Gastroesophageal sphincter (tissue), 4 donors: ENCODE data around the gene PCK1. TPM values are rescaled to one million over a fixed set of nuclear protein-coding genes. Genes with fewer than 3 reads are reported as not detected.

Experiments
- ATAC-seq: fragments of 150-250 bp; one replicate; pipeline ENCODE4 v1.9.1; 2016; ENCODE audit warnings: mild to moderate bottlenecking, moderate library complexity
- H3K27ac ChIP-seq, 4 donors: fragments of 200-600 bp; sonication (generic) in 3 of 4; 1 replicate in 3 of 4; 2 replicates in 1 of 4; pipeline ENCODE4 v1.5.1; 2016 to 2019
- H3K27me3 ChIP-seq: fragments of 200-600 bp; sonication (generic); one replicate; pipeline ENCODE4 v1.5.1; 2019
- H3K36me3 ChIP-seq, 2 donors: fragments of 200-600 bp; sonication (generic); one replicate each; pipeline ENCODE4 v1.5.1; 2019; ENCODE audit warnings: control low read depth in 1 of 2
- H3K4me1 ChIP-seq, 3 donors: fragments of 200-600 bp; sonication (generic); 1 replicate in 2 of 3; 2 replicates in 1 of 3; pipeline ENCODE4 v1.5.1; 2016 to 2019; ENCODE audit warnings: control low read depth in 2 of 3
- H3K4me3 ChIP-seq, 2 donors: fragments of 200-600 bp; sonication (generic); one replicate each; pipeline ENCODE4 v1.5.1; 2019; ENCODE audit warnings: mild to moderate bottlenecking in 1 of 2, moderate library complexity in 1 of 2
- H3K9me3 ChIP-seq, 3 donors: fragments of 200-600 bp; sonication (generic); one replicate each; pipeline ENCODE4 v1.5.1; 2017 to 2019; ENCODE audit warnings: control low read depth in 2 of 3
- EP300 ChIP-seq: sonication (generic); formaldehyde crosslinking; IDR thresholded peaks from one replicate; pipeline ENCODE4 v1.6.1; 2017; ENCODE audit warnings: antibody characterized with exemption, mild to moderate bottlenecking
- POLR2A ChIP-seq, 2 donors: fragments of 450-650 bp; IDR thresholded peaks; one replicate each; pipeline ENCODE4 v1.6.1; 2017; ENCODE audit warnings: antibody characterized with exemption in 2 of 2, mild to moderate bottlenecking in 2 of 2, moderate library complexity in 1 of 2
- POLR2AphosphoS5 ChIP-seq: sonication (generic); formaldehyde crosslinking; IDR thresholded peaks from one replicate; pipeline ENCODE4 v1.6.1; 2017; ENCODE audit warnings: antibody characterized with exemption
- WGBS, 2 donors: methylation state at CpG; one replicate each; pipeline ENCODE4 v1.1.5; 2018; ENCODE audit warnings: low coverage in 1 of 2; 5-methylcytosine and 5-hydroxymethylcytosine counted together
- total RNA-seq, 4 donors: library from RNA; depleted of rRNA; stranded (reverse); fragments of >200 nt; gene quantifications; one replicate each; pipeline ENCODE4 v1.1.0, GENCODE V29; 2016
- TF ChIP-seq, protein P1 (sequence below), 4 experiments: fragments of 200-600 bp in 2 of 4; fragments of 450-650 bp in 2 of 4; sonication (generic) in 1 of 4; IDR thresholded peaks; one replicate each; pipeline ENCODE4 v1.5.1; 2017 to 2019; ENCODE audit warnings: antibody characterized with exemption in 4 of 4, mild to moderate bottlenecking in 2 of 4, moderate library complexity in 2 of 4

The PCK1 gene
- total RNA-seq, 4 donors from 2014 or later: 0.15 to 3.2 (median 0.23) TPM

DNA sequence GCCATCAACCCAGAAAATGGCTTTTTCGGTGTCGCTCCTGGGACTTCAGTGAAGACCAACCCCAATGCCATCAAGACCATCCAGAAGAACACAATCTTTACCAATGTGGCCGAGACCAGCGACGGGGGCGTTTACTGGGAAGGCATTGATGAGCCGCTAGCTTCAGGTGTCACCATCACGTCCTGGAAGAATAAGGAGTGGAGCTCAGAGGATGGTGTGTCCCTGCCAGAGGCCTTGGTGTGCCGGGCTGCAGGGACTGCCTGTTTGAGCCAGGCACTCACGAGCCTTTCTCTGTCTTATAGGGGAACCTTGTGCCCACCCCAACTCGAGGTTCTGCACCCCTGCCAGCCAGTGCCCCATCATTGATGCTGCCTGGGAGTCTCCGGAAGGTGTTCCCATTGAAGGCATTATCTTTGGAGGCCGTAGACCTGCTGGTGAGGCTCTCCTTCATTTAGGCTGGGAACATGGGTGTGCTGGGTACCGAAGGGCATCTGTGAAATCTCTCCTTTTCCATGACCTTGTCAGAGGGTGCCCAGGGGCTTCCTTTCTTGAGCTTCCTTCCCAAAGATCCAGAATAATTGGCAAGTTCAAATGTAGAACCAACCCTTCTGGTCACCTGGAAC, 3.4 kb downstream of the PCK1 start:
- peaks cover 0 to 7% (median 0%) of the 10 kb centered on the region in 3 donors for H3K4me1 ChIP-seq
- no peaks in the 10 kb centered on the region for H3K36me3 ChIP-seq
- H3K9me3 ChIP-seq: no peaks in the 10 kb centered on the region
- 93 to 100% methylated on average over 3 to 4 of the region's 14 CpGs for WGBS, 2 donors
- no peak overlapping the region for H3K27ac ChIP-seq
- no peak for ATAC-seq
- TF ChIP-seq POLR2AphosphoS5 (no peak), POLR2A (IDR thresholded peaks at IDR 0.05) (no peak), EP300 (no peak)
- TF ChIP-seq, protein P1, sequence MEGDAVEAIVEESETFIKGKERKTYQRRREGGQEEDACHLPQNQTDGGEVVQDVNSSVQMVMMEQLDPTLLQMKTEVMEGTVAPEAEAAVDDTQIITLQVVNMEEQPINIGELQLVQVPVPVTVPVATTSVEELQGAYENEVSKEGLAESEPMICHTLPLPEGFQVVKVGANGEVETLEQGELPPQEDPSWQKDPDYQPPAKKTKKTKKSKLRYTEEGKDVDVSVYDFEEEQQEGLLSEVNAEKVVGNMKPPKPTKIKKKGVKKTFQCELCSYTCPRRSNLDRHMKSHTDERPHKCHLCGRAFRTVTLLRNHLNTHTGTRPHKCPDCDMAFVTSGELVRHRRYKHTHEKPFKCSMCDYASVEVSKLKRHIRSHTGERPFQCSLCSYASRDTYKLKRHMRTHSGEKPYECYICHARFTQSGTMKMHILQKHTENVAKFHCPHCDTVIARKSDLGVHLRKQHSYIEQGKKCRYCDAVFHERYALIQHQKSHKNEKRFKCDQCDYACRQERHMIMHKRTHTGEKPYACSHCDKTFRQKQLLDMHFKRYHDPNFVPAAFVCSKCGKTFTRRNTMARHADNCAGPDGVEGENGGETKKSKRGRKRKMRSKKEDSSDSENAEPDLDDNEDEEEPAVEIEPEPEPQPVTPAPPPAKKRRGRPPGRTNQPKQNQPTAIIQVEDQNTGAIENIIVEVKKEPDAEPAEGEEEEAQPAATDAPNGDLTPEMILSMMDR (IDR thresholded peaks at IDR 0.05): no peak
- no peak overlapping the region for H3K4me3 ChIP-seq
- H3K27me3 ChIP-seq: peaks cover 10% of the 10 kb centered on the region

DNA sequence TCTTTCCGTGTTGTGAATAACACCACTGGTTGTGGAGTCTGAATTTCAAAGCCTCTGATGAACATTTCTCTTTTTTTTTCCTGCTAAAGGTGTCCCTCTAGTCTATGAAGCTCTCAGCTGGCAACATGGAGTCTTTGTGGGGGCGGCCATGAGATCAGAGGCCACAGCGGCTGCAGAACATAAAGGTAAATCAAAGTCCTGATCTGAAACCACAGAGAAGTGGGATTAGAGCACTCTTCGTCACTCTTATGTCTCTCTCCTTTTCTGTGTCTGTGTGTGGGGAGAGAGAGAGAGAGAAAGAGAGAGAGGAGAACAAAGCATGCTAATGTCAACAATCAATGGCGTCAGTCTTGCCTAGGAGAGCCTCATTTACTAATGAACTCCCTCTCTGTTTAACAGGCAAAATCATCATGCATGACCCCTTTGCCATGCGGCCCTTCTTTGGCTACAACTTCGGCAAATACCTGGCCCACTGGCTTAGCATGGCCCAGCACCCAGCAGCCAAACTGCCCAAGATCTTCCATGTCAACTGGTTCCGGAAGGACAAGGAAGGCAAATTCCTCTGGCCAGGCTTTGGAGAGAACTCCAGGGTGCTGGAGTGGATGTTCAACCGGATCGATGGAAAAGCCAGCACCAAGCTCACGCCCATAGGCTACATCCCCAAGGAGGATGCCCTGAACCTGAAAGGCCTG, 4.2 kb downstream of the PCK1 start:
- Histone ChIP-seq H3K36me3 (no peaks in the 10 kb centered on the region), H3K27me3 (peaks cover 4% of the 10 kb centered on the region), H3K9me3 (no peaks in the 10 kb centered on the region), H3K27ac (no peak overlapping the region), H3K4me1 (peaks cover 0 to 7% (median 0%) of the 10 kb centered on the region in 3 donors), H3K4me3 (no peak overlapping the region)
- WGBS, 2 donors: 76% methylated on average over 7 of the region's 11 CpGs; no CpG with 5 or more reads in 1 of the 2 donors
- TF ChIP-seq POLR2AphosphoS5 (no peak), EP300 (no peak), POLR2A (IDR thresholded peaks at IDR 0.05) (no peak)
- TF ChIP-seq, protein P1 (IDR thresholded peaks at IDR 0.05): no peak
- ATAC-seq: no peak

DNA sequence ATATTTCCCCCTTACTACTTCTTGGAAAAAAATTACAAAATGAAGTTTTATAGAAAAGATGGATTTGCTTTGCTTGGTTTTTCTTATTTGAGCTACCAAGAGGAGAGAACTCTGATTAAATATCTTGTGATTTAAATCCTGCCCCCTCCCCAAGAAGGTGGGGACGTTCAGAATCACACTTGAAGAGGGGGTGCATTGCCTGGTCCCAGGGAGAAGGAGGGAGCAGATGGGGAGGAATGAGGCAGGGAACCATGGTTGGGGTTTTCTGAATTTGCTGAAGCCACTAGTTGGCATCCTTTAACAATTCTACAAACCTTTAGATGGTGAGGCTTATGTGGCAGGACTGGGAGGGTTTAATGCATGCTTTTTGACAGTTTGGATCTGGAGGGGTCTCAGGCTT, 5.5 kb downstream of the PCK1 start:
- Histone ChIP-seq H3K4me3 (no peak overlapping the region), H3K36me3 (no peaks in the 10 kb centered on the region), H3K27ac (no peak overlapping the region), H3K9me3 (no peaks in the 10 kb centered on the region), H3K27me3 (no peaks in the 10 kb centered on the region), H3K4me1 (peaks cover 0 to 2% (median 0%) of the 10 kb centered on the region in 3 donors)
- no peak for ATAC-seq
- TF ChIP-seq EP300: no peak
- TF ChIP-seq, protein P1 (IDR thresholded peaks at IDR 0.05): no peak
- no peak for TF ChIP-seq POLR2AphosphoS5
- no peak for TF ChIP-seq POLR2A (IDR thresholded peaks at IDR 0.05)
- 43% methylated on average over 1 of the region's 1 CpG; no CpG with 5 or more reads in 1 of the 2 donors for WGBS, 2 donors

DNA sequence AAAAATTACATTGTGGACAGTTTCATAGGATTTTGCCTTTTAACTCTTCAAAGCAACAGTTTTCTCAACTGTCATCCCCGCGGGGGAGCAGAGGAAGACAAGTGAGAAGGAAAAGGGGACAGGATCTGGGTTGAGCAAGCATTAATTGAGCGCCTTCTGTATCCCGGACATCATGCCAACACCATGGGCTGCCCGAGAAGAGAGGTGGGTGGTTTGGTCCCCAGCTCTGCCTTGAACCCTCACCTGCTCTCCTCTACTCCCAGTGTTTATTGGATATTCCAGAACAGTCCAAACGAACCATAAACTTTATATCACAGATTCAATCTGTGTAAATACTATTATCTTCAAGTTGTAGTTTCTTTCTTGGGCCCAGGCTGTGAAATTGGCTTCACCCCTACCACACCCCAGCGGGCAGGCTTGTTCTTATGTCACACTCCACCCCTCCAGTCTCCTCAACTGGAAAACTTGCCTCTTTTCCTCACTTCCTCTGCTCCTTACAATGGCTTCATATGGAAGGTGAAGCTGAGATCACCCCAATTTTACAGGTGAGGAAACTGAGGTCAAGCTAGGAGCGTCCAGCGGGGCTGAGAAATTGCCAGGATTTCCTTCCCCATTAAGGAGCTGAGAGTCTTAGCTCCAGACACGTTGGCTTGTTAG, 6.0 kb downstream of the PCK1 start:
- Histone ChIP-seq H3K36me3 (no peaks in the 10 kb centered on the region), H3K27ac (no peak overlapping the region), H3K4me1 (no peaks in the 10 kb centered on the region), H3K4me3 (no peak overlapping the region), H3K9me3 (no peaks in the 10 kb centered on the region), H3K27me3 (no peaks in the 10 kb centered on the region)
- TF ChIP-seq, protein P1 (IDR thresholded peaks at IDR 0.05): no peak
- TF ChIP-seq POLR2AphosphoS5 (no peak), EP300 (no peak), POLR2A (IDR thresholded peaks at IDR 0.05) (no peak)
- no peak for ATAC-seq
- WGBS, 2 donors: 72 to 82% methylated on average over 6 to 8 of the region's 10 CpGs
